GM21529 (cell line): ENCODE measurements around the gene PAPSS1.

Source experiments
- ATAC-seq: cut with Tn5 transposase; IDR thresholded peaks from one replicate; pipeline ENCODE4 v1.9.1; 2021; ENCODE audit not compliant: unreplicated experiment

The PAPSS1 gene

GRCh38 chr4:107570952-107571351 lies 149.1 kb downstream of the PAPSS1 start:
- ATAC-seq, result no peak

- ATAC-seq, result no peak
Observed at GRCh38 chr4:107564326-107564725, 155.7 kb downstream of the PAPSS1 start.
